GM23338 (cell line): ENCODE results near the gene MCOLN2. TPM values are rescaled to one million over a fixed set of nuclear protein-coding genes. Genes with fewer than 3 reads are reported as not detected.

Source experiments
- ATAC-seq: fragments of 200-7000 bp; cut with Tn5 transposase; 3 replicates; pipeline ENCODE4 v1.9.1; 2020
- DNase-seq: peaks from one replicate; pipeline ENCODE4 v3.0.0-alpha.2; 2015; ENCODE audit warnings: low spot score
- H2AFZ ChIP-seq: fragments of 200-600 bp; sonication (generic); 2 replicates; pipeline ENCODE4 v1.8.0; 2016; ENCODE audit warnings: antibody characterized with exemption, mild to moderate bottlenecking, moderate library complexity
- H3F3A ChIP-seq: fragments of 200-600 bp; sonication (generic); replicated peaks from 2 replicates; pipeline ENCODE4 v1.8.0; 2017; ENCODE audit warnings: antibody characterized with exemption, mixed run types, low read depth
- H3K27ac ChIP-seq: fragments of 200-600 bp; sonication (generic); 2 replicates; pipeline ENCODE4 v1.6.1; 2016; ENCODE audit warnings: low read depth
- H3K27me3 ChIP-seq: fragments of 200-600 bp; sonication (generic); 2 replicates; pipeline ENCODE4 v1.8.0; 2016; ENCODE audit warnings: mild to moderate bottlenecking, mixed run types, moderate library complexity; ENCODE audit not compliant: insufficient read depth
- H3K36me3 ChIP-seq: fragments of 200-600 bp; sonication (generic); 2 replicates; pipeline ENCODE4 v1.8.0; 2016; ENCODE audit warnings: mild to moderate bottlenecking; ENCODE audit not compliant: insufficient read depth
- H3K4me1 ChIP-seq: fragments of 200-600 bp; sonication (generic); 2 replicates; pipeline ENCODE4 v1.8.0; 2016; ENCODE audit warnings: mild to moderate bottlenecking, moderate library complexity; ENCODE audit not compliant: insufficient read depth
- H3K4me2 ChIP-seq: fragments of 200-600 bp; sonication (generic); 2 replicates; pipeline ENCODE4 v1.7.1; 2017; ENCODE audit warnings: mixed run types
- H3K4me3 ChIP-seq: fragments of 200-600 bp; sonication (generic); 2 replicates; pipeline ENCODE4 v1.6.1; 2016; ENCODE audit warnings: mixed run types
- H3K79me2 ChIP-seq: fragments of 200-600 bp; sonication (generic); replicated peaks from 2 replicates; pipeline ENCODE4 v1.8.0; 2017; ENCODE audit warnings: mild to moderate bottlenecking; ENCODE audit not compliant: insufficient read depth
- H3K9me2 ChIP-seq: fragments of 200-600 bp; sonication (generic); 2 replicates; pipeline ENCODE4 v1.8.0; 2017; ENCODE audit not compliant: insufficient read depth
- H4K20me1 ChIP-seq: fragments of 200-600 bp; sonication (generic); replicated peaks from 2 replicates; pipeline ENCODE4 v1.8.0; 2017; ENCODE audit warnings: mild to moderate bottlenecking; ENCODE audit not compliant: insufficient read depth
- H3K27ac Mint-ChIP-seq: 2 replicates; pipeline ENCODE4 v1.8.0; 2020; ENCODE audit warnings: inconsistent platforms, mild to moderate bottlenecking, moderate library complexity, mixed read lengths
- H3K27me3 Mint-ChIP-seq: 3 replicates; pipeline ENCODE4 v1.8.0; 2022; ENCODE audit warnings: low read depth, mild to moderate bottlenecking, moderate library complexity, mixed read lengths, inconsistent platforms; ENCODE audit not compliant: insufficient read depth, poor library complexity
- H3K36me3 Mint-ChIP-seq: 3 replicates; pipeline ENCODE4 v1.8.0; 2021; ENCODE audit warnings: low read depth, mild to moderate bottlenecking, inconsistent platforms, moderate library complexity, mixed read lengths
- H3K4me1 Mint-ChIP-seq: 3 replicates; pipeline ENCODE4 v1.8.0; 2020; ENCODE audit warnings: mild to moderate bottlenecking, inconsistent platforms, mixed read lengths
- H3K4me3 Mint-ChIP-seq: 3 replicates; pipeline ENCODE4 v1.8.0; 2021; ENCODE audit warnings: moderate library complexity, mild to moderate bottlenecking, inconsistent platforms, mixed read lengths
- H3K9me3 Mint-ChIP-seq: 3 replicates; pipeline ENCODE4 v1.8.0; 2020; ENCODE audit warnings: moderate library complexity, mild to moderate bottlenecking, inconsistent platforms, mixed read lengths
- EZH2phosphoT487 ChIP-seq: fragments of 200-600 bp; sonication (generic); IDR thresholded peaks from one replicate; pipeline ENCODE4 v1.8.1; 2018; ENCODE audit warnings: antibody characterized with exemption; ENCODE audit not compliant: unreplicated experiment
- ZNF331 ChIP-seq: fragments of 250-450 bp; sonication (Bioruptor Pico); IDR thresholded peaks from 2 replicates; pipeline ENCODE4 v1.5.0; 2020; ENCODE audit warnings: low read depth, mild to moderate bottlenecking, moderate library complexity
- polyA plus RNA-seq: library from polyadenylated mRNA; unstranded; fragments of >200 nt; fragmentation: Nextera tagmentation; extraction: Ambion mirVana; gene quantifications from 2 replicates; pipeline ENCODE4 v1.2.1, GENCODE V29; 2016
- total RNA-seq: library from RNA; depleted of rRNA; stranded (reverse); fragments of >200 nt; shearing (Covaris generic); gene quantifications from 2 replicates; pipeline ENCODE4 v1.2.3, GENCODE V29; 2014
- TF ChIP-seq, protein P1 (sequence below): IDR thresholded peaks from one replicate; pipeline ENCODE4 v1.6.1; 2018; ENCODE audit warnings: antibody characterized with exemption; ENCODE audit not compliant: unreplicated experiment
- TF ChIP-seq, protein P2 (sequence below): IDR thresholded peaks from 2 replicates; pipeline ENCODE4 v1.6.1; 2016; ENCODE audit warnings: antibody characterized with exemption
- TF ChIP-seq, protein P3 (sequence below), 2 experiments: fragments of 200-600 bp in 1 of 2; sonication (generic) in 1 of 2; conservative IDR thresholded peaks; 2 replicates each; pipeline versions ENCODE4 v1.5.1 to v1.6.1; 2016 to 2017; ENCODE audit warnings: antibody characterized with exemption in 2 of 2, low read depth in 2 of 2, mild to moderate bottlenecking in 2 of 2, moderate library complexity in 1 of 2
- TF ChIP-seq, protein P4 (sequence below): fragments of 250-450 bp; sonication (Bioruptor Pico); IDR thresholded peaks from 2 replicates; pipeline ENCODE4 v1.5.0; 2020; ENCODE audit warnings: mild to moderate bottlenecking, moderate library complexity

MCOLN2 gene
- total and polyA plus RNA-seq, 2 experiments from 2014 or later, result 2.7 to 10.0 TPM

DNA sequence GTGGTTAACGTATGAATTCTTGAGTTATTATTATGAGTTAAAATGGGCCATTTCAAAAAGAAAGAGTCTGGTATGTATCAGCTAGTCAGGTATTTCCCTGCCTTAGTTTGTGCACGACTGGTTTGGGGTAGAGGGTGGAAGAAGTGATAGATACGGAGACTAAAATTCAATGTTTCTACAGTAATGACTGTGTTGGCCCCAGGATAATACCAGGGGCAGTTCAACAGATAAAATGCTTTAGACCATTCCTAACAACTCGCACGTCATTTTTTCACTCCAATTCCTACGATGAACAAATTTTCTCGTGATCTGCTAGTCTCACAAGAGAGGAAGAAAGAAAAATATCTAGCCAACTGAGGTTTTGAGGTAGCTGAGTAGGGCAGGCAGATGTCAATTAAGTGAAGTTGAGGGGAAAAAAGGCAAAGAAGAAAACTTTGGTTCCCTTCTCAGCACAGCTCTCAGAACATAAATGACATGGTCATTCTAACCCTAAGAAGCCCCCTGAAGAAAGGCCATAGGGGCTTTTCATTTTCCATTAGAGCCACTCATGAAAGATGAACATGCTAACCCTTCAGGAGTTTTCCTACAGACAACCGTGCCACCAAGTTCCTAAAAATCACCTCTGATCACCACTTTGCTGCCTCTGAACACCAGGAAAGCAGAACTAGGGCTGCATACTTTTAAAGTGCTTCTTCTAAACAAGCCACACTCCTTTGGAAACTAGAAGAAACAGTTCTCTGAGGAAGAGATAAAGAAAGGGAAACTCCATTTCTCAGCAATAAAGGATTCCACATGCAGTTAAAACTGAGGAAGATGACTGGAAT, 5.6 kb downstream of the MCOLN2 start:
- Histone ChIP-seq H3K27me3 (peaks cover 24% of the 10 kb centered on the region), H3K79me2 (no peaks in the 10 kb centered on the region), H4K20me1 (no peaks in the 10 kb centered on the region), H3K4me2 (no peak overlapping the region), H2AFZ (no peak overlapping the region), H3K27ac (no peak overlapping the region), H3K4me1 (0 out of 2 replicates have a peak, but pooled peaks cover under 1% of the 10 kb centered on the region), H3K4me3 (no peak overlapping the region), H3F3A (no peaks in the 10 kb centered on the region), H3K36me3 (no peaks in the 10 kb centered on the region), H3K9me2 (no peaks in the 10 kb centered on the region)
- TF ChIP-seq, protein P1, sequence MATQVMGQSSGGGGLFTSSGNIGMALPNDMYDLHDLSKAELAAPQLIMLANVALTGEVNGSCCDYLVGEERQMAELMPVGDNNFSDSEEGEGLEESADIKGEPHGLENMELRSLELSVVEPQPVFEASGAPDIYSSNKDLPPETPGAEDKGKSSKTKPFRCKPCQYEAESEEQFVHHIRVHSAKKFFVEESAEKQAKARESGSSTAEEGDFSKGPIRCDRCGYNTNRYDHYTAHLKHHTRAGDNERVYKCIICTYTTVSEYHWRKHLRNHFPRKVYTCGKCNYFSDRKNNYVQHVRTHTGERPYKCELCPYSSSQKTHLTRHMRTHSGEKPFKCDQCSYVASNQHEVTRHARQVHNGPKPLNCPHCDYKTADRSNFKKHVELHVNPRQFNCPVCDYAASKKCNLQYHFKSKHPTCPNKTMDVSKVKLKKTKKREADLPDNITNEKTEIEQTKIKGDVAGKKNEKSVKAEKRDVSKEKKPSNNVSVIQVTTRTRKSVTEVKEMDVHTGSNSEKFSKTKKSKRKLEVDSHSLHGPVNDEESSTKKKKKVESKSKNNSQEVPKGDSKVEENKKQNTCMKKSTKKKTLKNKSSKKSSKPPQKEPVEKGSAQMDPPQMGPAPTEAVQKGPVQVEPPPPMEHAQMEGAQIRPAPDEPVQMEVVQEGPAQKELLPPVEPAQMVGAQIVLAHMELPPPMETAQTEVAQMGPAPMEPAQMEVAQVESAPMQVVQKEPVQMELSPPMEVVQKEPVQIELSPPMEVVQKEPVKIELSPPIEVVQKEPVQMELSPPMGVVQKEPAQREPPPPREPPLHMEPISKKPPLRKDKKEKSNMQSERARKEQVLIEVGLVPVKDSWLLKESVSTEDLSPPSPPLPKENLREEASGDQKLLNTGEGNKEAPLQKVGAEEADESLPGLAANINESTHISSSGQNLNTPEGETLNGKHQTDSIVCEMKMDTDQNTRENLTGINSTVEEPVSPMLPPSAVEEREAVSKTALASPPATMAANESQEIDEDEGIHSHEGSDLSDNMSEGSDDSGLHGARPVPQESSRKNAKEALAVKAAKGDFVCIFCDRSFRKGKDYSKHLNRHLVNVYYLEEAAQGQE, result no peak
- TF ChIP-seq, protein P2, sequence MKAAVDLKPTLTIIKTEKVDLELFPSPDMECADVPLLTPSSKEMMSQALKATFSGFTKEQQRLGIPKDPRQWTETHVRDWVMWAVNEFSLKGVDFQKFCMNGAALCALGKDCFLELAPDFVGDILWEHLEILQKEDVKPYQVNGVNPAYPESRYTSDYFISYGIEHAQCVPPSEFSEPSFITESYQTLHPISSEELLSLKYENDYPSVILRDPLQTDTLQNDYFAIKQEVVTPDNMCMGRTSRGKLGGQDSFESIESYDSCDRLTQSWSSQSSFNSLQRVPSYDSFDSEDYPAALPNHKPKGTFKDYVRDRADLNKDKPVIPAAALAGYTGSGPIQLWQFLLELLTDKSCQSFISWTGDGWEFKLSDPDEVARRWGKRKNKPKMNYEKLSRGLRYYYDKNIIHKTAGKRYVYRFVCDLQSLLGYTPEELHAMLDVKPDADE, result no peak
- TF ChIP-seq ZNF331 (CRISPR knock-in tag), result no peak
- TF ChIP-seq, protein P3, sequence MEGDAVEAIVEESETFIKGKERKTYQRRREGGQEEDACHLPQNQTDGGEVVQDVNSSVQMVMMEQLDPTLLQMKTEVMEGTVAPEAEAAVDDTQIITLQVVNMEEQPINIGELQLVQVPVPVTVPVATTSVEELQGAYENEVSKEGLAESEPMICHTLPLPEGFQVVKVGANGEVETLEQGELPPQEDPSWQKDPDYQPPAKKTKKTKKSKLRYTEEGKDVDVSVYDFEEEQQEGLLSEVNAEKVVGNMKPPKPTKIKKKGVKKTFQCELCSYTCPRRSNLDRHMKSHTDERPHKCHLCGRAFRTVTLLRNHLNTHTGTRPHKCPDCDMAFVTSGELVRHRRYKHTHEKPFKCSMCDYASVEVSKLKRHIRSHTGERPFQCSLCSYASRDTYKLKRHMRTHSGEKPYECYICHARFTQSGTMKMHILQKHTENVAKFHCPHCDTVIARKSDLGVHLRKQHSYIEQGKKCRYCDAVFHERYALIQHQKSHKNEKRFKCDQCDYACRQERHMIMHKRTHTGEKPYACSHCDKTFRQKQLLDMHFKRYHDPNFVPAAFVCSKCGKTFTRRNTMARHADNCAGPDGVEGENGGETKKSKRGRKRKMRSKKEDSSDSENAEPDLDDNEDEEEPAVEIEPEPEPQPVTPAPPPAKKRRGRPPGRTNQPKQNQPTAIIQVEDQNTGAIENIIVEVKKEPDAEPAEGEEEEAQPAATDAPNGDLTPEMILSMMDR (conservative IDR thresholded peaks at IDR 0.05; ENCODE audit: low read depth in 2 of 2), result no peak
- Mint-ChIP-seq H3K27me3 (peaks cover 10% of the 10 kb centered on the region), H3K27ac (no peak overlapping the region), H3K36me3 (no peaks in the 10 kb centered on the region), H3K9me3 (no peaks in the 10 kb centered on the region; the same call in 2 of the 3 replicates), H3K4me3 (no peak overlapping the region), H3K4me1 (peaks cover 3% of the 10 kb centered on the region; the same call in 2 of the 3 replicates)
- no peak for DNase-seq
- no peak for ATAC-seq

DNA sequence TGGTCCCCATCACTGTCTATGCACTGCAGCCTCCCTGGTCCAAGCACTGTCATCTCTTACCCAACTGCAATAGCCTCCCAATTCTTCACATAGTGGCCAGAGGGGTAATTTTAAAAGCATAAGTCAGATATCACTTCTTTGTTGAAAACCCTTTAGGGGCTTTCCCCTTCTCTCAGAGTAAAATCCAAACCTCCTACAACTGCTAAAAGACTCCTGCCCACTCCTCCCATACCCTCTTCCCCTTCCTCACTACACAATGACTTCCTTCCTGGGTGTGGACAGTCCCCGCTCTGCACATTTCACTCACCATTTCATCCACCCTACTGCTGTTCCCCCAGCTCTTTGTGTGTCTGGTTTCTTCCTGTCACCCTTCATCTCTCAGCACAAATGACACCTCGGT, 8.3 kb downstream of the MCOLN2 start:
- ATAC-seq, result no peak
- TF ChIP-seq, protein P4, sequence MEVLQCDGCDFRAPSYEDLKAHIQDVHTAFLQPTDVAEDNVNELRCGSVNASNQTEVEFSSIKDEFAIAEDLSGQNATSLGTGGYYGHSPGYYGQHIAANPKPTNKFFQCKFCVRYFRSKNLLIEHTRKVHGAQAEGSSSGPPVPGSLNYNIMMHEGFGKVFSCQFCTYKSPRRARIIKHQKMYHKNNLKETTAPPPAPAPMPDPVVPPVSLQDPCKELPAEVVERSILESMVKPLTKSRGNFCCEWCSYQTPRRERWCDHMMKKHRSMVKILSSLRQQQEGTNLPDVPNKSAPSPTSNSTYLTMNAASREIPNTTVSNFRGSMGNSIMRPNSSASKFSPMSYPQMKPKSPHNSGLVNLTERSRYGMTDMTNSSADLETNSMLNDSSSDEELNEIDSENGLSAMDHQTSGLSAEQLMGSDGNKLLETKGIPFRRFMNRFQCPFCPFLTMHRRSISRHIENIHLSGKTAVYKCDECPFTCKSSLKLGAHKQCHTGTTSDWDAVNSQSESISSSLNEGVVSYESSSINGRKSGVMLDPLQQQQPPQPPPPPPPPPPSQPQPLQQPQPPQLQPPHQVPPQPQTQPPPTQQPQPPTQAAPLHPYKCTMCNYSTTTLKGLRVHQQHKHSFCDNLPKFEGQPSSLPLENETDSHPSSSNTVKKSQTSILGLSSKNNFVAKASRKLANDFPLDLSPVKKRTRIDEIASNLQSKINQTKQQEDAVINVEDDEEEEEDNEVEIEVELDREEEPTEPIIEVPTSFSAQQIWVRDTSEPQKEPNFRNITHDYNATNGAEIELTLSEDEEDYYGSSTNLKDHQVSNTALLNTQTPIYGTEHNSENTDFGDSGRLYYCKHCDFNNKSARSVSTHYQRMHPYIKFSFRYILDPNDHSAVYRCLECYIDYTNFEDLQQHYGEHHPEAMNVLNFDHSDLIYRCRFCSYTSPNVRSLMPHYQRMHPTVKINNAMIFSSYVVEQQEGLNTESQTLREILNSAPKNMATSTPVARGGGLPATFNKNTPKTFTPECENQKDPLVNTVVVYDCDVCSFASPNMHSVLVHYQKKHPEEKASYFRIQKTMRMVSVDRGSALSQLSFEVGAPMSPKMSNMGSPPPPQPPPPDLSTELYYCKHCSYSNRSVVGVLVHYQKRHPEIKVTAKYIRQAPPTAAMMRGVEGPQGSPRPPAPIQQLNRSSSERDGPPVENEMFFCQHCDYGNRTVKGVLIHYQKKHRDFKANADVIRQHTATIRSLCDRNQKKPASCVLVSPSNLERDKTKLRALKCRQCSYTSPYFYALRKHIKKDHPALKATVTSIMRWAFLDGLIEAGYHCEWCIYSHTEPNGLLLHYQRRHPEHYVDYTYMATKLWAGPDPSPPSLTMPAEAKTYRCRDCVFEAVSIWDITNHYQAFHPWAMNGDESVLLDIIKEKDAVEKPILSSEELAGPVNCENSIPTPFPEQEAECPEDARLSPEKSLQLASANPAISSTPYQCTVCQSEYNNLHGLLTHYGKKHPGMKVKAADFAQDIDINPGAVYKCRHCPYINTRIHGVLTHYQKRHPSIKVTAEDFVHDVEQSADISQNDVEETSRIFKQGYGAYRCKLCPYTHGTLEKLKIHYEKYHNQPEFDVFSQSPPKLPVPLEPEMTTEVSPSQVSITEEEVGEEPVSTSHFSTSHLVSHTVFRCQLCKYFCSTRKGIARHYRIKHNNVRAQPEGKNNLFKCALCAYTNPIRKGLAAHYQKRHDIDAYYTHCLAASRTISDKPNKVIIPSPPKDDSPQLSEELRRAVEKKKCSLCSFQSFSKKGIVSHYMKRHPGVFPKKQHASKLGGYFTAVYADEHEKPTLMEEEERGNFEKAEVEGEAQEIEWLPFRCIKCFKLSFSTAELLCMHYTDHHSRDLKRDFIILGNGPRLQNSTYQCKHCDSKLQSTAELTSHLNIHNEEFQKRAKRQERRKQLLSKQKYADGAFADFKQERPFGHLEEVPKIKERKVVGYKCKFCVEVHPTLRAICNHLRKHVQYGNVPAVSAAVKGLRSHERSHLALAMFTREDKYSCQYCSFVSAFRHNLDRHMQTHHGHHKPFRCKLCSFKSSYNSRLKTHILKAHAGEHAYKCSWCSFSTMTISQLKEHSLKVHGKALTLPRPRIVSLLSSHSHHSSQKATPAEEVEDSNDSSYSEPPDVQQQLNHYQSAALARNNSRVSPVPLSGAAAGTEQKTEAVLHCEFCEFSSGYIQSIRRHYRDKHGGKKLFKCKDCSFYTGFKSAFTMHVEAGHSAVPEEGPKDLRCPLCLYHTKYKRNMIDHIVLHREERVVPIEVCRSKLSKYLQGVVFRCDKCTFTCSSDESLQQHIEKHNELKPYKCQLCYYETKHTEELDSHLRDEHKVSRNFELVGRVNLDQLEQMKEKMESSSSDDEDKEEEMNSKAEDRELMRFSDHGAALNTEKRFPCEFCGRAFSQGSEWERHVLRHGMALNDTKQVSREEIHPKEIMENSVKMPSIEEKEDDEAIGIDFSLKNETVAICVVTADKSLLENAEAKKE, result no peak
- TF ChIP-seq EZH2phosphoT487, result no peak

More for the DNA sequence above, 8.3 kb downstream of the MCOLN2 start:
- Mint-ChIP-seq H3K27ac (no peak overlapping the region), H3K4me3 (no peak overlapping the region), H3K36me3 (no peaks in the 10 kb centered on the region), H3K9me3 (no peaks in the 10 kb centered on the region), H3K27me3 (no peaks in the 10 kb centered on the region), H3K4me1 (no peaks in the 10 kb centered on the region)
- Histone ChIP-seq H3K4me3 (no peak overlapping the region), H3K4me1 (no peaks in the 10 kb centered on the region), H3F3A (no peaks in the 10 kb centered on the region), H3K4me2 (no peak overlapping the region), H3K27ac (no peak overlapping the region), H3K27me3 (no peaks in the 10 kb centered on the region), H4K20me1 (no peaks in the 10 kb centered on the region; the same call in 1 of the 2 replicates), H3K9me2 (no peaks in the 10 kb centered on the region), H2AFZ (no peak overlapping the region), H3K79me2 (no peaks in the 10 kb centered on the region), H3K36me3 (no peaks in the 10 kb centered on the region)
- no peak for DNase-seq
